Measurements from ENCODE around the gene RNF31. TPM values are rescaled to one million over a fixed set of nuclear protein-coding genes. Genes with fewer than 3 reads are reported as not detected.
A peak's percentile ranks its signal among the peaks of the same experiment; 100 is the strongest.

Gene RNF31
- total and polyA plus RNA-seq, 2 of the 13 experiments (the other 11 are each of a cell fraction or from before 2014, with no cell fraction given) = 48.2 to 86.8 TPM

DNA sequence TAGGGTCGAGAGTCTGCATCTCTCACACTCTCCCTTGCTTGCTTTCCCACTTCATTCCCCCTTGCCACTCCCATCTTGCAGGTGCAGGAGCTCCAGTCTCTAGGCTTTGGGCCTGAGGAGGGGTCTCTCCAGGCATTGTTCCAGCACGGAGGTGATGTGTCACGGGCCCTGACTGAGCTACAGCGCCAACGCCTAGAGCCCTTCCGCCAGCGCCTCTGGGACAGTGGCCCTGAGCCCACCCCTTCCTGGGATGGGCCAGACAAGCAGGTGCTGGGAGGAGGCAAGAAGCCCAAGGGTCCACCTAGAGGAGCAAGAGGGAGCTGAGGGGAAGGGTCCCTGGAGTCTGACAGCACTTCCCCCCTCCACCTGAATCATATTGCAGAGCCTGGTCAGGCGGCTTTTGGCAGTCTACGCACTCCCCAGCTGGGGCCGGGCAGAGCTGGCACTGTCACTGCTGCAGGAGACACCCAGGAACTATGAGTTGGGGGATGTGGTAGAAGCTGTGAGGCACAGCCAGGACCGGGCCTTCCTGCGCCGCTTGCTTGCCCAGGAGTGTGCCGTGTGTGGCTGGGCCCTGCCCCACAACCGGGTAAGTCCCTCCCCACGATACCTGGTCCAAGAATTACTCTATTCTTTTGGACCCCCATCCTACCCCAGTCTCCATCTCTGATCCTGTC, 4.2 kb downstream of the RNF31 start (continued):
- TF ChIP-seq, protein P1, sequence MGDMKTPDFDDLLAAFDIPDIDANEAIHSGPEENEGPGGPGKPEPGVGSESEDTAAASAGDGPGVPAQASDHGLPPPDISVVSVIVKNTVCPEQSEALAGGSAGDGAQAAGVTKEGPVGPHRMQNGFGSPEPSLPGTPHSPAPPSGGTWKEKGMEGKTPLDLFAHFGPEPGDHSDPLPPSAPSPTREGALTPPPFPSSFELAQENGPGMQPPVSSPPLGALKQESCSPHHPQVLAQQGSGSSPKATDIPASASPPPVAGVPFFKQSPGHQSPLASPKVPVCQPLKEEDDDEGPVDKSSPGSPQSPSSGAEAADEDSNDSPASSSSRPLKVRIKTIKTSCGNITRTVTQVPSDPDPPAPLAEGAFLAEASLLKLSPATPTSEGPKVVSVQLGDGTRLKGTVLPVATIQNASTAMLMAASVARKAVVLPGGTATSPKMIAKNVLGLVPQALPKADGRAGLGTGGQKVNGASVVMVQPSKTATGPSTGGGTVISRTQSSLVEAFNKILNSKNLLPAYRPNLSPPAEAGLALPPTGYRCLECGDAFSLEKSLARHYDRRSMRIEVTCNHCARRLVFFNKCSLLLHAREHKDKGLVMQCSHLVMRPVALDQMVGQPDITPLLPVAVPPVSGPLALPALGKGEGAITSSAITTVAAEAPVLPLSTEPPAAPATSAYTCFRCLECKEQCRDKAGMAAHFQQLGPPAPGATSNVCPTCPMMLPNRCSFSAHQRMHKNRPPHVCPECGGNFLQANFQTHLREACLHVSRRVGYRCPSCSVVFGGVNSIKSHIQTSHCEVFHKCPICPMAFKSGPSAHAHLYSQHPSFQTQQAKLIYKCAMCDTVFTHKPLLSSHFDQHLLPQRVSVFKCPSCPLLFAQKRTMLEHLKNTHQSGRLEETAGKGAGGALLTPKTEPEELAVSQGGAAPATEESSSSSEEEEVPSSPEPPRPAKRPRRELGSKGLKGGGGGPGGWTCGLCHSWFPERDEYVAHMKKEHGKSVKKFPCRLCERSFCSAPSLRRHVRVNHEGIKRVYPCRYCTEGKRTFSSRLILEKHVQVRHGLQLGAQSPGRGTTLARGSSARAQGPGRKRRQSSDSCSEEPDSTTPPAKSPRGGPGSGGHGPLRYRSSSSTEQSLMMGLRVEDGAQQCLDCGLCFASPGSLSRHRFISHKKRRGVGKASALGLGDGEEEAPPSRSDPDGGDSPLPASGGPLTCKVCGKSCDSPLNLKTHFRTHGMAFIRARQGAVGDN (CRISPR knock-in tag; IDR thresholded peaks at IDR 0.05) = peak; percentile 5; the same call in 1 of the 2 replicates
- TF ChIP-seq TGIF2 (CRISPR knock-in tag; IDR thresholded peaks at IDR 0.05) (no peak), ZFP36L1 (CRISPR knock-in tag; IDR thresholded peaks at IDR 0.05) (no peak), POLR2AphosphoS5 (IDR thresholded peaks at IDR 0.05; ENCODE audit: low read depth, low read length) (no peak), AGO2 (optimal IDR thresholded peaks at IDR 0.05; ENCODE audit: low read depth, low read length) (peak; percentile 79)
- TF ChIP-seq, protein P2, sequence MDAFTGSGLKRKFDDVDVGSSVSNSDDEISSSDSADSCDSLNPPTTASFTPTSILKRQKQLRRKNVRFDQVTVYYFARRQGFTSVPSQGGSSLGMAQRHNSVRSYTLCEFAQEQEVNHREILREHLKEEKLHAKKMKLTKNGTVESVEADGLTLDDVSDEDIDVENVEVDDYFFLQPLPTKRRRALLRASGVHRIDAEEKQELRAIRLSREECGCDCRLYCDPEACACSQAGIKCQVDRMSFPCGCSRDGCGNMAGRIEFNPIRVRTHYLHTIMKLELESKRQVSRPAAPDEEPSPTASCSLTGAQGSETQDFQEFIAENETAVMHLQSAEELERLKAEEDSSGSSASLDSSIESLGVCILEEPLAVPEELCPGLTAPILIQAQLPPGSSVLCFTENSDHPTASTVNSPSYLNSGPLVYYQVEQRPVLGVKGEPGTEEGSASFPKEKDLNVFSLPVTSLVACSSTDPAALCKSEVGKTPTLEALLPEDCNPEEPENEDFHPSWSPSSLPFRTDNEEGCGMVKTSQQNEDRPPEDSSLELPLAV (CRISPR knock-in tag; conservative IDR thresholded peaks at IDR 0.05; ENCODE audit: low read depth) = no peak

DNA sequence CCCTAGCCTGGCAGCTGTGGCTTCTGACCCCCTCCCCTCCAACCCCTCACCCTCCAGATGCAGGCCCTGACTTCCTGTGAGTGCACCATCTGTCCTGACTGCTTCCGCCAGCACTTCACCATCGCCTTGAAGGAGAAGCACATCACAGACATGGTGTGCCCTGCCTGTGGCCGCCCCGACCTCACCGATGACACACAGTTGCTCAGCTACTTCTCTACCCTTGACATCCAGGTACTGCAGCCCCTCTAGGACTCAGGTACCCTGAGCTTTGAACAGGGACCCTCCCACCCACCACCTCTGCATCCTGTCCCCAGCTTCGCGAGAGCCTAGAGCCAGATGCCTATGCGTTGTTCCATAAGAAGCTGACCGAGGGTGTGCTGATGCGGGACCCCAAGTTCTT, 7.8 kb downstream of the RNF31 start:
- H3K4me3 ChIP-seq (replicated peaks in 1 of 3; ENCODE audit: insufficient read depth in 1 of 3, low read depth in 2 of 3, low read length in 3 of 3) = no peak overlapping the region
- peaks cover 4% of the 10 kb centered on the region; the same call in 1 of the 2 replicates for H3K4me1 ChIP-seq (ENCODE audit: insufficient read depth, low read length)
- no peaks in the 10 kb centered on the region; the same call in 1 of the 2 replicates for H4K20me1 ChIP-seq (ENCODE audit: insufficient read depth, low read length)
- H3K79me2 ChIP-seq (ENCODE audit: insufficient read depth, low read length) = no peaks in the 10 kb centered on the region
- no peak overlapping the region for H3K4me2 ChIP-seq (ENCODE audit: low read depth, low read length)
- in situ Hi-C loops (cut with HindIII; ENCODE audit: extremely low pct_ligation_motif_present, low pct_unique_long_range_greater_than_20kb) (no loop called here), intact Hi-C loops (cut with micrococcal nuclease; ENCODE audit: unreplicated experiment) (no loop called here)
- no peak for ATAC-seq
- FAIRE-seq = no peak
- H3K9ac ChIP-seq (ENCODE audit: insufficient read depth, low read depth, low read length) = no peak overlapping the region
- no peaks in the 10 kb centered on the region for H3K9me3 ChIP-seq (ENCODE audit: low read length)
- WGBS (ENCODE audit: low lambda C conversion rate) = 98% methylated on average over 10 of the region's 10 CpGs
- H3K36me3 ChIP-seq (replicated peaks in 1 of 2; ENCODE audit: control insufficient read depth in 1 of 2, insufficient read depth in 2 of 2, low read length in 2 of 2) = peaks cover 61 to 72% of the 10 kb centered on the region in 2 experiments
- no peak for DNase-seq (ENCODE audit: low spot score)
- no TSS peak for BruUV-seq (replicated peaks)
- H3K27ac ChIP-seq (ENCODE audit: extremely low read length, insufficient read depth, low read length) = no peak overlapping the region
- ChIA-PET CTCF (ENCODE audit: low intra/inter-chr PET ratio, low total read pairs) (no interaction called here), POLR2A (interaction anchor here (0.9 to 11.8 kb wide), 4 partner anchors 6 to 116 kb away, joined by 3 to 233 read pairs (median 108); partner anchors contain the start of genes CHMP4A, EMC9, PSME1 and PSME2)
- H3K27me3 ChIP-seq (ENCODE audit: control insufficient read depth in 1 of 2, insufficient read depth in 2 of 2, low read length in 2 of 2) = no peaks in the 10 kb centered on the region
- no peak overlapping the region for H2AFZ ChIP-seq (ENCODE audit: low read length)
- no peak for TF ChIP-seq ATF1 (CRISPR knock-in tag; IDR thresholded peaks at IDR 0.05)
- TF ChIP-seq, protein P3, sequence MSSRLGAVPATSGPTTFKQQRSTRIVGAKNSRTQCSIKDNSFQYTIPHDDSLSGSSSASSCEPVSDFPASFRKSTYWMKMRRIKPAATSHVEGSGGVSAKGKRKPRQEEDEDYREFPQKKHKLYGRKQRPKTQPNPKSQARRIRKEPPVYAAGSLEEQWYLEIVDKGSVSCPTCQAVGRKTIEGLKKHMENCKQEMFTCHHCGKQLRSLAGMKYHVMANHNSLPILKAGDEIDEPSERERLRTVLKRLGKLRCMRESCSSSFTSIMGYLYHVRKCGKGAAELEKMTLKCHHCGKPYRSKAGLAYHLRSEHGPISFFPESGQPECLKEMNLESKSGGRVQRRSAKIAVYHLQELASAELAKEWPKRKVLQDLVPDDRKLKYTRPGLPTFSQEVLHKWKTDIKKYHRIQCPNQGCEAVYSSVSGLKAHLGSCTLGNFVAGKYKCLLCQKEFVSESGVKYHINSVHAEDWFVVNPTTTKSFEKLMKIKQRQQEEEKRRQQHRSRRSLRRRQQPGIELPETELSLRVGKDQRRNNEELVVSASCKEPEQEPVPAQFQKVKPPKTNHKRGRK (CRISPR knock-in tag; IDR thresholded peaks at IDR 0.05) = 0 out of 2 replicates have a peak, but pooled peaks have one; percentile 18
- TF ChIP-seq ATF7 (IDR thresholded peaks at IDR 0.05) = no peak
- 0 out of 2 replicates have a peak, but pooled peaks have one; percentile 60 for TF ChIP-seq ATF7 (CRISPR knock-in tag; IDR thresholded peaks at IDR 0.05)
- TF ChIP-seq, protein P4, sequence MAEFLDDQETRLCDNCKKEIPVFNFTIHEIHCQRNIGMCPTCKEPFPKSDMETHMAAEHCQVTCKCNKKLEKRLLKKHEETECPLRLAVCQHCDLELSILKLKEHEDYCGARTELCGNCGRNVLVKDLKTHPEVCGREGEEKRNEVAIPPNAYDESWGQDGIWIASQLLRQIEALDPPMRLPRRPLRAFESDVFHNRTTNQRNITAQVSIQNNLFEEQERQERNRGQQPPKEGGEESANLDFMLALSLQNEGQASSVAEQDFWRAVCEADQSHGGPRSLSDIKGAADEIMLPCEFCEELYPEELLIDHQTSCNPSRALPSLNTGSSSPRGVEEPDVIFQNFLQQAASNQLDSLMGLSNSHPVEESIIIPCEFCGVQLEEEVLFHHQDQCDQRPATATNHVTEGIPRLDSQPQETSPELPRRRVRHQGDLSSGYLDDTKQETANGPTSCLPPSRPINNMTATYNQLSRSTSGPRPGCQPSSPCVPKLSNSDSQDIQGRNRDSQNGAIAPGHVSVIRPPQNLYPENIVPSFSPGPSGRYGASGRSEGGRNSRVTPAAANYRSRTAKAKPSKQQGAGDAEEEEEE (CRISPR knock-in tag; IDR thresholded peaks at IDR 0.05; ENCODE audit: borderline replicate concordance) = 0 out of 2 replicates have a peak, but pooled peaks have one; percentile 48
- TF ChIP-seq NRL (CRISPR knock-in tag; IDR thresholded peaks at IDR 0.05; ENCODE audit: borderline replicate concordance) = peak; percentile 36; the same call in 1 of the 2 replicates
- TF ChIP-seq ZNF230 (CRISPR knock-in tag; IDR thresholded peaks at IDR 0.05) = peak; percentile 59; the same call in 1 of the 2 replicates

Measured in HepG2 (cell line).